ENCODE measurements around the gene C1orf159.

C1orf159 gene

GRCh38 chr1:1039145-1039910 lies 76.6 kb downstream of the C1orf159 start:
- peaks cover 6% of the 10 kb centered on the region for H3K4me1 ChIP-seq (ENCODE audit: low read depth, poor library complexity, severe bottlenecking)
- H4K20me1 ChIP-seq (ENCODE audit: insufficient read depth): no peaks in the 10 kb centered on the region
- peaks cover 57% of the 10 kb centered on the region for H3K27me3 ChIP-seq (ENCODE audit: insufficient read depth, low read depth)
- H3K36me3 ChIP-seq (ENCODE audit: insufficient read depth): no peaks in the 10 kb centered on the region
- H3K79me2 ChIP-seq (ENCODE audit: insufficient read depth, low read depth): no peaks in the 10 kb centered on the region
- no peak overlapping the region for H3K9ac ChIP-seq
- no peak overlapping the region for H2AFZ ChIP-seq (ENCODE audit: low read depth)
- H3K4me2 ChIP-seq: no peak overlapping the region
- H3K27ac ChIP-seq: no peak overlapping the region
- TF ChIP-seq CTCF (conservative IDR thresholded peaks at IDR 0.05; ENCODE audit: low read depth, low read length): no peak
- H3K4me3 ChIP-seq (IDR thresholded peaks at IDR 0.05; ENCODE audit: insufficient read depth, low read depth, low read length): no peak overlapping the region

GRCh38 chr1:1038694-1039093 lies 77.2 kb downstream of the C1orf159 start:
- no peak overlapping the region for H3K27ac ChIP-seq
- peaks cover 63% of the 10 kb centered on the region for H3K27me3 ChIP-seq (ENCODE audit: insufficient read depth, low read depth)
- no peak overlapping the region for H3K4me3 ChIP-seq (IDR thresholded peaks at IDR 0.05; ENCODE audit: insufficient read depth, low read depth, low read length)
- H3K4me1 ChIP-seq (ENCODE audit: low read depth, poor library complexity, severe bottlenecking): peaks cover 6% of the 10 kb centered on the region
- H3K4me2 ChIP-seq: no peak overlapping the region
- no peak overlapping the region for H3K9ac ChIP-seq
- H4K20me1 ChIP-seq (ENCODE audit: insufficient read depth): no peaks in the 10 kb centered on the region
- no peaks in the 10 kb centered on the region for H3K36me3 ChIP-seq (ENCODE audit: insufficient read depth)
- no peak for TF ChIP-seq CTCF (conservative IDR thresholded peaks at IDR 0.05; ENCODE audit: low read depth, low read length)
- H3K79me2 ChIP-seq (ENCODE audit: insufficient read depth, low read depth): no peaks in the 10 kb centered on the region
- H2AFZ ChIP-seq (ENCODE audit: low read depth): no peak overlapping the region

- H3K36me3 ChIP-seq (ENCODE audit: insufficient read depth): no peaks in the 10 kb centered on the region
- no peak overlapping the region for H2AFZ ChIP-seq (ENCODE audit: low read depth)
- H3K27ac ChIP-seq: no peak overlapping the region
- H3K4me1 ChIP-seq (ENCODE audit: low read depth, poor library complexity, severe bottlenecking): peaks cover 8% of the 10 kb centered on the region
- no peaks in the 10 kb centered on the region for H3K79me2 ChIP-seq (ENCODE audit: insufficient read depth, low read depth)
- no peaks in the 10 kb centered on the region for H4K20me1 ChIP-seq (ENCODE audit: insufficient read depth)
- H3K9ac ChIP-seq: no peak overlapping the region
- H3K4me2 ChIP-seq: no peak overlapping the region
- TF ChIP-seq CTCF (conservative IDR thresholded peaks at IDR 0.05; ENCODE audit: low read depth, low read length): no peak
- H3K27me3 ChIP-seq (ENCODE audit: insufficient read depth, low read depth): peaks cover 65% of the 10 kb centered on the region
- no peak overlapping the region for H3K4me3 ChIP-seq (IDR thresholded peaks at IDR 0.05; ENCODE audit: insufficient read depth, low read depth, low read length)
These were observed 78.2 kb downstream of the C1orf159 start for GRCh38 chr1:1037366-1038327.

- Histone ChIP-seq H4K20me1 (ENCODE audit: insufficient read depth) (no peaks in the 10 kb centered on the region), H3K79me2 (ENCODE audit: insufficient read depth, low read depth) (no peaks in the 10 kb centered on the region), H3K9ac (no peak overlapping the region), H3K36me3 (ENCODE audit: insufficient read depth) (no peaks in the 10 kb centered on the region), H3K4me2 (no peak overlapping the region), H3K4me3 (IDR thresholded peaks at IDR 0.05; ENCODE audit: insufficient read depth, low read depth, low read length) (no peak overlapping the region), H3K27me3 (ENCODE audit: insufficient read depth, low read depth) (peaks cover 74% of the 10 kb centered on the region), H2AFZ (ENCODE audit: low read depth) (no peak overlapping the region), H3K4me1 (ENCODE audit: low read depth, poor library complexity, severe bottlenecking) (peaks cover 13% of the 10 kb centered on the region), H3K27ac (no peak overlapping the region)
- TF ChIP-seq CTCF (conservative IDR thresholded peaks at IDR 0.05; ENCODE audit: low read depth, low read length): no peak
These were observed 80.5 kb downstream of the C1orf159 start for GRCh38 chr1:1035291-1035943.

All from KMS-11 (cell line).